Glutamatergic neuron (in vitro differentiated cells): ENCODE data around the gene FBXL7. TPM values are rescaled to one million over a fixed set of nuclear protein-coding genes. Genes with fewer than 3 reads are reported as not detected.

Experiments used
- DNase-seq: peaks from one replicate; pipeline ENCODE4 v3.0.0; 2022
- H3K27ac Mint-ChIP-seq: one replicate; pipeline ENCODE4 v1.8.0; 2020; ENCODE audit warnings: mild to moderate bottlenecking, mixed read lengths, inconsistent platforms; ENCODE audit not compliant: unreplicated experiment
- H3K27me3 Mint-ChIP-seq: one replicate; pipeline ENCODE4 v1.8.0; 2020; ENCODE audit warnings: mild to moderate bottlenecking, moderate library complexity, mixed read lengths, inconsistent platforms; ENCODE audit not compliant: unreplicated experiment
- H3K36me3 Mint-ChIP-seq: one replicate; pipeline ENCODE4 v1.8.0; 2020; ENCODE audit warnings: mild to moderate bottlenecking, mixed read lengths, inconsistent platforms; ENCODE audit not compliant: unreplicated experiment
- H3K4me1 Mint-ChIP-seq: one replicate; pipeline ENCODE4 v1.8.0; 2020; ENCODE audit warnings: mild to moderate bottlenecking, low read depth, mixed read lengths, inconsistent platforms; ENCODE audit not compliant: unreplicated experiment
- H3K4me3 Mint-ChIP-seq: one replicate; pipeline ENCODE4 v1.8.0; 2020; ENCODE audit warnings: mild to moderate bottlenecking, mixed read lengths, inconsistent platforms; ENCODE audit not compliant: unreplicated experiment
- H3K9me3 Mint-ChIP-seq: one replicate; pipeline ENCODE4 v1.8.0; 2020; ENCODE audit warnings: mild to moderate bottlenecking, moderate library complexity, mixed read lengths, inconsistent platforms; ENCODE audit not compliant: unreplicated experiment
- CTCF ChIP-seq: fragments of 200-600 bp; sonication (generic); IDR thresholded peaks from one replicate; pipeline ENCODE4 v1.5.0; 2021; ENCODE audit not compliant: partially characterized antibody, unreplicated experiment
- total RNA-seq: library from RNA; stranded (reverse); fragmentation: NEBNext Ultra II Directional; extraction: Animal tissue kit (Norgen Biotek cat#: 25700); gene quantifications from one replicate; pipeline ENCODE4 v1.2.1, GENCODE V29; 2021; ENCODE audit not compliant: unreplicated experiment

FBXL7 gene
- total RNA-seq, 1 donor from 2014 or later: 25.3 TPM

- H3K36me3 Mint-ChIP-seq: no peaks in the 10 kb centered on the region
- DNase-seq: no peak
- peaks cover 22% of the 10 kb centered on the region for H3K4me1 Mint-ChIP-seq
- no peaks in the 10 kb centered on the region for H3K27me3 Mint-ChIP-seq
- no peak overlapping the region for H3K27ac Mint-ChIP-seq
- TF ChIP-seq CTCF: no peak
- no peak overlapping the region for H3K4me3 Mint-ChIP-seq
- H3K9me3 Mint-ChIP-seq: peaks cover 7% of the 10 kb centered on the region
Observed at GRCh38 chr5:15902066-15902465, 402.1 kb downstream of the FBXL7 start.

GRCh38 chr5:15904899-15905830, 405.2 kb downstream of the FBXL7 start:
- TF ChIP-seq CTCF: no peak
- Mint-ChIP-seq H3K9me3 (peaks cover 6% of the 10 kb centered on the region), H3K27me3 (no peaks in the 10 kb centered on the region), H3K36me3 (no peaks in the 10 kb centered on the region), H3K4me1 (peaks cover 17% of the 10 kb centered on the region), H3K4me3 (no peak overlapping the region), H3K27ac (peak overlapping the region; percentile 91)
- DNase-seq: no peak

GRCh38 chr5:15914638-15915037, 414.7 kb downstream of the FBXL7 start:
- H3K27ac Mint-ChIP-seq: no peak overlapping the region
- peaks cover 5% of the 10 kb centered on the region for H3K4me1 Mint-ChIP-seq
- H3K27me3 Mint-ChIP-seq: peaks cover 2% of the 10 kb centered on the region
- no peak for DNase-seq
- H3K36me3 Mint-ChIP-seq: no peaks in the 10 kb centered on the region
- no peak for TF ChIP-seq CTCF
- H3K4me3 Mint-ChIP-seq: no peak overlapping the region
- H3K9me3 Mint-ChIP-seq: no peaks in the 10 kb centered on the region

GRCh38 chr5:15926586-15926985, 426.6 kb downstream of the FBXL7 start:
- TF ChIP-seq CTCF: no peak
- no peak overlapping the region for H3K27ac Mint-ChIP-seq
- peaks cover 10% of the 10 kb centered on the region for H3K4me1 Mint-ChIP-seq
- peaks cover 2% of the 10 kb centered on the region for H3K9me3 Mint-ChIP-seq
- DNase-seq: no peak
- peaks cover 3% of the 10 kb centered on the region for H3K27me3 Mint-ChIP-seq
- H3K36me3 Mint-ChIP-seq: no peaks in the 10 kb centered on the region
- no peak overlapping the region for H3K4me3 Mint-ChIP-seq

GRCh38 chr5:15927710-15928380, 427.9 kb downstream of the FBXL7 start:
- H3K9me3 Mint-ChIP-seq: peaks cover 2% of the 10 kb centered on the region
- H3K36me3 Mint-ChIP-seq: no peaks in the 10 kb centered on the region
- peaks cover 19% of the 10 kb centered on the region for H3K4me1 Mint-ChIP-seq
- H3K4me3 Mint-ChIP-seq: no peak overlapping the region
- no peak for DNase-seq
- TF ChIP-seq CTCF: no peak
- H3K27me3 Mint-ChIP-seq: peaks cover 3% of the 10 kb centered on the region
- H3K27ac Mint-ChIP-seq: no peak overlapping the region
